Vagina (tissue), 2 donors: ENCODE results near the gene B4GALT6.

Experiments
- POLR2A ChIP-seq, 2 donors: fragments of 450-650 bp; IDR thresholded peaks; one replicate each; pipeline ENCODE4 v1.6.1; 2017; ENCODE audit warnings: antibody characterized with exemption in 2 of 2, mild to moderate bottlenecking in 2 of 2, moderate library complexity in 2 of 2
- TF ChIP-seq, protein P1 (sequence below), 3 experiments: fragments of 450-650 bp in 2 of 3; fragments of 200-600 bp in 1 of 3; sonication (generic) in 1 of 3; IDR thresholded peaks; one replicate each; pipeline ENCODE4 v1.5.1; 2017 to 2019; ENCODE audit warnings: antibody characterized with exemption in 3 of 3, mild to moderate bottlenecking in 2 of 3, moderate library complexity in 2 of 3

DNA sequence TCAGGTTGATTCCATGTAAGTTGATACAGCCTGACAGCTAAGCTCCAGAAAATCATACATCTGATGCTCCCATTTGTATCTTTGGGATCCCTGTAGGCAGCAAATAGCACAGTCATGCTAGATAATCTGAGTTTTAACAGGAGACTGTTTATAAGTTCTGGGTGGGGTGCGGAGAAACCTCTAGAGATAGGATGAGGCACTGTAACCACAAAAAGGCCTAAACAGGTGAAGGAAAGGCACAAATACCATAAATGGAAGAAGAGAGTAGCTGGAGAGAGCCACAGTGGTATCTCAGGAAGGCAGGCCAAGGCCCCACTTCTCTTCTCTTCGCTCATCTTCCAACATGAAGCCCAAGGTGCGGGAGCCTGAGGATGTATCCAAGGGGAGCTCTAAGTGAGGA lies 18.1 kb upstream of the B4GALT6 start:
- TF ChIP-seq, protein P1, sequence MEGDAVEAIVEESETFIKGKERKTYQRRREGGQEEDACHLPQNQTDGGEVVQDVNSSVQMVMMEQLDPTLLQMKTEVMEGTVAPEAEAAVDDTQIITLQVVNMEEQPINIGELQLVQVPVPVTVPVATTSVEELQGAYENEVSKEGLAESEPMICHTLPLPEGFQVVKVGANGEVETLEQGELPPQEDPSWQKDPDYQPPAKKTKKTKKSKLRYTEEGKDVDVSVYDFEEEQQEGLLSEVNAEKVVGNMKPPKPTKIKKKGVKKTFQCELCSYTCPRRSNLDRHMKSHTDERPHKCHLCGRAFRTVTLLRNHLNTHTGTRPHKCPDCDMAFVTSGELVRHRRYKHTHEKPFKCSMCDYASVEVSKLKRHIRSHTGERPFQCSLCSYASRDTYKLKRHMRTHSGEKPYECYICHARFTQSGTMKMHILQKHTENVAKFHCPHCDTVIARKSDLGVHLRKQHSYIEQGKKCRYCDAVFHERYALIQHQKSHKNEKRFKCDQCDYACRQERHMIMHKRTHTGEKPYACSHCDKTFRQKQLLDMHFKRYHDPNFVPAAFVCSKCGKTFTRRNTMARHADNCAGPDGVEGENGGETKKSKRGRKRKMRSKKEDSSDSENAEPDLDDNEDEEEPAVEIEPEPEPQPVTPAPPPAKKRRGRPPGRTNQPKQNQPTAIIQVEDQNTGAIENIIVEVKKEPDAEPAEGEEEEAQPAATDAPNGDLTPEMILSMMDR (IDR thresholded peaks at IDR 0.05): no peak
- no peak for TF ChIP-seq POLR2A (IDR thresholded peaks at IDR 0.05)
